Body of pancreas (tissue), 4 donors: ENCODE measurements around the gene PNP. TPM values are rescaled to one million over a fixed set of nuclear protein-coding genes. Genes with fewer than 3 reads are reported as not detected.

Source experiments
- ATAC-seq: fragments of 150-250 bp; one replicate; pipeline ENCODE4 v1.9.1; 2016
- DNase-seq, 4 donors: peaks; one replicate each; pipeline ENCODE4 v3.0.0-alpha.2; 2019
- H3K27ac ChIP-seq, 4 donors: fragments of 200-600 bp; sonication (generic); 1 replicate in 3 of 4; 2 replicates in 1 of 4; pipeline versions ENCODE4 v1.5.1 to v1.6.1; 2016 to 2019; ENCODE audit warnings: mild to moderate bottlenecking in 1 of 4, mixed read lengths in 1 of 4, moderate library complexity in 1 of 4
- H3K27me3 ChIP-seq, 2 donors: fragments of 200-600 bp; sonication (generic); one replicate each; pipeline ENCODE4 v1.6.0; 2016; ENCODE audit warnings: mild to moderate bottlenecking in 1 of 2
- H3K36me3 ChIP-seq, 2 donors: fragments of 200-600 bp; sonication (generic); replicated peaks in 1 of 2; 2 replicates each; pipeline ENCODE4 v1.5.1; 2016; ENCODE audit warnings: low read depth in 2 of 2; ENCODE audit not compliant: insufficient read depth in 1 of 2
- H3K4me1 ChIP-seq: fragments of 200-600 bp; sonication (generic); one replicate; pipeline ENCODE4 v1.6.0; 2016
- H3K4me3 ChIP-seq, 2 donors: fragments of 200-600 bp; sonication (generic); 1 replicate in 1 of 2; 2 replicates in 1 of 2; pipeline ENCODE4 v1.5.1; 2016 to 2019
- H3K9me3 ChIP-seq, 3 donors: fragments of 200-600 bp; sonication (generic); 1 replicate in 2 of 3; 2 replicates in 1 of 3; pipeline ENCODE4 v1.5.1; 2016
- CTCF ChIP-seq, 7 experiments: fragments of 450-650 bp in 4 of 7; fragments of 200-600 bp in 3 of 7; sonication (generic) in 3 of 7; IDR thresholded peaks; one replicate each; pipeline ENCODE4 v1.5.1; 2016 to 2019; ENCODE audit warnings: antibody characterized with exemption in 7 of 7
- POLR2A ChIP-seq, 3 donors: fragments of 450-650 bp; IDR thresholded peaks; one replicate each; pipeline ENCODE4 v1.6.1; 2016; ENCODE audit warnings: antibody characterized with exemption in 3 of 3, mild to moderate bottlenecking in 2 of 3
- WGBS, 2 donors: methylation state at CpG; one replicate each; pipeline ENCODE4 v1.1.5; 2017; 5-methylcytosine and 5-hydroxymethylcytosine counted together
- intact Hi-C: fragments of 100-400 bp; cut with DNase I; formaldehyde crosslinking; loops from one replicate; pipeline ENCODE4 v1.15.1; 2023
- total RNA-seq, 2 donors: library from RNA; depleted of rRNA; stranded (reverse); fragments of >200 nt; gene quantifications; one replicate each; pipeline ENCODE4 v1.1.0, GENCODE V29; 2016

The PNP gene
- total RNA-seq, 2 donors from 2014 or later, result 20.4 to 24.9 TPM

DNA sequence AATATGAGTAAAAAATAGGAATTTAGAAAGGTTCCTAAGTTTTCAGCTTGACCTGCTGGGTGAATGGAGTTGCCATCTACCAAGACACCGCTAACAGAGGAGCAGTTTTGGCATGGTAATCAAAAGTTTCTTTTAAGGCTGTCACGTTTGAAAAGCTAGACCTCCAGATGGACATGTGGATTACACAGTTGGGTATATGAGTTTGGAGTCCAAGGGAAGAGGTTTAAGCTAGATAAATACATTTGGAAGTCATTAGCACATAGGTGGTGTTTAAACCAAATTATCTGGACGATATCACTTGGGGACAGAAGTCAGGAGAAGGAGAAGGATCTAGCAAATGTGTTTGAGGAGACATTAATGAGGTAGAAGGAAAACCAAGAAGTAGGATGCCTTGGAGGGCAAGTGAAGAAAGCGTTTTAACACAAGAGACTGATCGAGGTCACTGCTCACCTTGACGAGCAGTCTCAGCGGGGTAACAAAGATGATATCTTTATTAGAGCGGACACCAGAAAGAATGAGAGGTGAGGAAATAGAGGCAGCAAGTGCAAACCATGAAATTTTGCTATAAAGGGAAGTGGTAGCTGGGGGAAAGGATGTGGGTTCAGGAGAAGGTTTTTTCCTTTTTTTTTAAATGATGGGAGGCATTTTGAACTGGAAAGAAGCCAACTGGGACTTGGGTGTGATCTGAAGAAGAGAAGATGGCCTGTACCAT lies 17.6 kb downstream of the PNP start:
- no peak for TF ChIP-seq CTCF (IDR thresholded peaks at IDR 0.05)
- TF ChIP-seq POLR2A (IDR thresholded peaks at IDR 0.05), result no peak
- Histone ChIP-seq H3K27ac (no peak overlapping the region), H3K9me3 (no peaks in the 10 kb centered on the region), H3K27me3 (no peaks in the 10 kb centered on the region), H3K36me3 (no peaks in the 10 kb centered on the region), H3K4me3 (no peak overlapping the region), H3K4me1 (no peaks in the 10 kb centered on the region)
- 63 to 83% methylated on average over 8 of the region's 8 CpGs for WGBS, 2 donors
- intact Hi-C loops, result no loop called here
- ATAC-seq (no peak), DNase-seq (no peak)

- Histone ChIP-seq H3K27ac (no peak overlapping the region), H3K36me3 (no peaks in the 10 kb centered on the region), H3K9me3 (no peaks in the 10 kb centered on the region), H3K4me1 (no peaks in the 10 kb centered on the region), H3K27me3 (no peaks in the 10 kb centered on the region), H3K4me3 (no peak overlapping the region)
- no peak for TF ChIP-seq POLR2A (IDR thresholded peaks at IDR 0.05)
- TF ChIP-seq CTCF (IDR thresholded peaks at IDR 0.05), result no peak
- ATAC-seq (no peak), DNase-seq (no peak)
- intact Hi-C loops, result no loop called here
Observed at GRCh38 chr14:20487396-20487725, 18.2 kb downstream of the PNP start.

GRCh38 chr14:20489093-20489994 lies 20.1 kb downstream of the PNP start:
- Histone ChIP-seq H3K36me3 (no peaks in the 10 kb centered on the region), H3K9me3 (no peaks in the 10 kb centered on the region), H3K4me3 (no peak overlapping the region), H3K27ac (no peak overlapping the region), H3K4me1 (no peaks in the 10 kb centered on the region), H3K27me3 (no peaks in the 10 kb centered on the region)
- TF ChIP-seq CTCF (IDR thresholded peaks at IDR 0.05) (no peak), POLR2A (IDR thresholded peaks at IDR 0.05) (no peak)
- intact Hi-C loops, result no loop called here
- WGBS, 2 donors, result 40 to 45% methylated on average over 6 of the region's 6 CpGs
- DNase-seq (no peak), ATAC-seq (no peak)

- TF ChIP-seq CTCF (IDR thresholded peaks at IDR 0.05) (no peak), POLR2A (IDR thresholded peaks at IDR 0.05) (no peak)
- H3K27ac ChIP-seq, result no peak overlapping the region
- WGBS, 2 donors, result 33 to 43% methylated on average over 6 of the region's 6 CpGs
- no peaks in the 10 kb centered on the region for H3K4me1 ChIP-seq
- no peaks in the 10 kb centered on the region for H3K9me3 ChIP-seq
- intact Hi-C loops, result no loop called here
- no peak for ATAC-seq
- no peak overlapping the region for H3K4me3 ChIP-seq
- H3K27me3 ChIP-seq, result no peaks in the 10 kb centered on the region
- no peaks in the 10 kb centered on the region for H3K36me3 ChIP-seq
- DNase-seq, result no peak
Observed at GRCh38 chr14:20490563-20490962, 21.4 kb downstream of the PNP start.
